Fibroblast of the aortic adventitia (primary cell): ENCODE data around the gene KRT72. TPM values are rescaled to one million over a fixed set of nuclear protein-coding genes. Genes with fewer than 3 reads are reported as not detected.

ENCODE experiments used
- DNase-seq: peaks from one replicate; pipeline ENCODE4 v3.0.0-alpha.2; 2010; ENCODE audit warnings: low read depth
- H3K4me3 ChIP-seq: 2 replicates; pipeline ENCODE4 v1.5.1; 2011; ENCODE audit warnings: low read depth, mild to moderate bottlenecking, control low read depth, low read length, moderate library complexity
- total RNA-seq: library from RNA; depleted of rRNA; stranded (reverse); fragments of >200 nt; gene quantifications from 2 replicates; pipeline ENCODE4 v1.2.3, GENCODE V29; 2012; ENCODE audit warnings: low replicate concordance
- TF ChIP-seq, protein P1 (sequence below): IDR thresholded peaks from 2 replicates; pipeline ENCODE4 v1.5.1; 2011; ENCODE audit warnings: mild to moderate bottlenecking, low read length, control low read depth, inconsistent platforms; ENCODE audit not compliant: insufficient read depth

KRT72 gene
- total RNA-seq, 1 donor = not detected

DNA sequence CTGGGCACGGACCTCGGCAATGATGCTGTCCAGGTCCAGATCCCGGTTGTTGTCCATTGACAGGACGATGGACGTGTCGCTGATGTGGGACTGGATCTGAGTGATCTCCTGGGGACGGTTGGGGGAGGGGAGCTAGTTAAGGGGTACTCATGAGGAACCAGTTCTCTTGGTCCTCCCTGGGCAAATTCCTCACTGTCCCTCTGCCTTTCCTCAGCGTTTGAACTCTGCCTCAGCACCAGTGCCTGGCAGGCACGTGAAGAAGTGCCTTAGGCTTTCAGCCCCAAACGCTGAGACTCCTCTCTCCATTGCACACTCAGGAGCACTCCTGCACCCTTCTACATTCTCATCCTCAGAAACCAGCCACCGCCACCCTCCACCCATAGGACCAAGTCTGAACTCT lies 9.7 kb downstream of the KRT72 start:
- TF ChIP-seq, protein P1, sequence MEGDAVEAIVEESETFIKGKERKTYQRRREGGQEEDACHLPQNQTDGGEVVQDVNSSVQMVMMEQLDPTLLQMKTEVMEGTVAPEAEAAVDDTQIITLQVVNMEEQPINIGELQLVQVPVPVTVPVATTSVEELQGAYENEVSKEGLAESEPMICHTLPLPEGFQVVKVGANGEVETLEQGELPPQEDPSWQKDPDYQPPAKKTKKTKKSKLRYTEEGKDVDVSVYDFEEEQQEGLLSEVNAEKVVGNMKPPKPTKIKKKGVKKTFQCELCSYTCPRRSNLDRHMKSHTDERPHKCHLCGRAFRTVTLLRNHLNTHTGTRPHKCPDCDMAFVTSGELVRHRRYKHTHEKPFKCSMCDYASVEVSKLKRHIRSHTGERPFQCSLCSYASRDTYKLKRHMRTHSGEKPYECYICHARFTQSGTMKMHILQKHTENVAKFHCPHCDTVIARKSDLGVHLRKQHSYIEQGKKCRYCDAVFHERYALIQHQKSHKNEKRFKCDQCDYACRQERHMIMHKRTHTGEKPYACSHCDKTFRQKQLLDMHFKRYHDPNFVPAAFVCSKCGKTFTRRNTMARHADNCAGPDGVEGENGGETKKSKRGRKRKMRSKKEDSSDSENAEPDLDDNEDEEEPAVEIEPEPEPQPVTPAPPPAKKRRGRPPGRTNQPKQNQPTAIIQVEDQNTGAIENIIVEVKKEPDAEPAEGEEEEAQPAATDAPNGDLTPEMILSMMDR = no peak
- no peak overlapping the region for H3K4me3 ChIP-seq
- DNase-seq = no peak

DNA sequence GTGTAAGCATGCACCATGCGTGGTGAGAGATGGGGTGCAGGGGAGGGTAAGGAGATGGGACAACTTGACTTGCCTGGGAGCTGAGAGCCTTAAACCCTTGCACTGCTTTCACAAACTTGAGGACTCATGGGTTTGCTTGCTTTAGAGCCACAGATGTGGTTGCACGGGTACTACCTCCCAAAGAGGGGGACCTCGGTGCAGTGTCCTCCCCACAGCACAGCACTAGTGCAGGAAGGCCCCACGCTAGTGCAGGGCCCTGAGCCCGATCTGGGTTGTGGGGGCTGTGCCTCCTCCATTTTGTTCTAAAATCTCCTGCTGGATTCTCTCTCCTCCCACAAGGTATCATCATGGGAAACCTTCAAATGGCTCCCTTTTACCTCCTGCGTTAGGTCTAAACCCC lies 11.2 kb downstream of the KRT72 start:
- TF ChIP-seq, protein P1 = no peak
- no peak overlapping the region for H3K4me3 ChIP-seq
- DNase-seq = no peak

DNA sequence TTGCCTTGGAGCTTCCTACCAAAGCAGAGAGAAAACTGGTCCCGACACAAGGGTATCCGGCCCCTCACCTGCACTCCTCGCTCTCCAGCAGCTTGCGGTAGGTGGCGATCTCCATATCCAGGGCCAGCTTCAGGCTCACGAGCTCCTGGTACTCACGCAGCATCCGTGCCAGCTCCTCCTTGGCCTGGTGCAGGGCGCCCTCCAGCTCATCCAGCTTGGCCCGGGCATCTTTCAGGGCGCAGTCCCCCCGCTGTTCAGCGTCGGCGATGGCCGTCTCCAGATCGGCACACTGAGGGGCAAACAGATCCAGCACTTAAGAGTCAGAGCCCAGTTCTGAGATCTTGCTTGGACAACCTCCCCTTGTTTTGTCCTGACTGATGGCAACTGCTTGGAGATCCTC lies 13.7 kb downstream of the KRT72 start:
- TF ChIP-seq, protein P1 = no peak
- no peak for DNase-seq
- no peak overlapping the region for H3K4me3 ChIP-seq

DNA sequence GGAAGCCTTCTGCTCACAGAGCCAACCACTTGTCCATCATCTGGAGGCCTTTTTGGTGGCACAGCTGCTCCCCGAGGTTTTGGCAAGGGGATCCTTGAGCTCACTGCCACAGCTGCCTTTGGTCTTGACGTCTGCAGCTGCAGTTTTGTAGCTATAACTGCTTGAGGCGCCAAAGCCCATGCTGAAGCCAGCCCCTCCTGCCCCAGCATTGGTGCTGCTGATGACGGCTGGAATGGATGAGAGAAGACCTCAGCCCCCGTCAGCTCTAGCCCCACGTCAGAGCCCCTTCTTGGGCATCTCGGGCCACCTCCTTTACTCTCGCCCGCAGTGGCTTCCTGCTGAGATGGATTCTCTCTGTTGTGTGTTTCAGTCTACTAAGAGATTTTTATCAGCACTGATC lies 15.3 kb downstream of the KRT72 start:
- TF ChIP-seq, protein P1 = no peak
- H3K4me3 ChIP-seq = no peak overlapping the region
- no peak for DNase-seq

DNA sequence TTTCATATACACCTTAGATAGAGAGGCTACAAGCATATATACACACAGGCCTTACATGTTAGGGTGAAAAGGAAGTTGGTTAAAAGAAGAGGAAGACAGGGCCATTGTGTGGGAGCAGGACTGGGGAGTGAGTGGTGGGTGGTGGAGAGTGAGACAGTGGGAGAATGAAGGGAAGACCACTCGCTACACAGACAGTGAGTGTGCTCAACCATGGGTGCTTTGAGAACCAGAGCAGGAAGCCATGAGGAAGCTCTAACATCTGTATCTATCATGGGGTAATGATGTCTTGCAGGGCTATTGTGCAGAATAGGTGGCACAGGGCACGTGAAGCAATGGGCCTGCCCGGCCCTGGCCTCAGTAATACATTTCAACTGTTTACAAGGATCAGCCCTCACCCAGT lies 16.2 kb downstream of the KRT72 start:
- H3K4me3 ChIP-seq = no peak overlapping the region
- DNase-seq = no peak

DNA sequence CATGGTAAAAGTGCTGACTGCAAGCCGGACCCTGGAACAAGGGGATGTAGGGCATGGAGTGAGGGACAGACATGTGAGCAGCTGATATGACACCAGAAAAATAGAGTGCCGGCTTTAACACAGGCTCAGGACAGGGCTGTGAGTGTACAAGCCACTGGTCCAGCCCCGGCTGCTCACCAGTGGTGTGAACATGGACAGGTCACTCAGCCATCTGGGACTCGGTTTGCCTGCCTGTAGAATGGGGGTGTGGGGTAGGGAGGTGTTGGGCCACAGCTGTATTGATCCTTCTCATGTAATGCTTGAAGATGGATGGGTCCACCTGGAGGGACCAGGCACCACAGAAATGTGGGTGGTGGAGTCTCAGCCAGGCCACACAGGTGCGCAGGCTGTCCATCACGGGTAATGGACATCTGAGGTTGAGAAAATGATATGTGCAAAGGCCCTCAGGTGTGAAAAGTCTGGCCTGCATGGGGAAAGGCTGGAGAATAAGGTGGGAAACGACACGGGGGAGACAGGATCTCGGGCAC lies 17.0 kb downstream of the KRT72 start:
- H3K4me3 ChIP-seq = no peak overlapping the region
- TF ChIP-seq, protein P1 = no peak

More for the DNA sequence above, 16.2 kb downstream of the KRT72 start:
- TF ChIP-seq, protein P1 = no peak

DNA sequence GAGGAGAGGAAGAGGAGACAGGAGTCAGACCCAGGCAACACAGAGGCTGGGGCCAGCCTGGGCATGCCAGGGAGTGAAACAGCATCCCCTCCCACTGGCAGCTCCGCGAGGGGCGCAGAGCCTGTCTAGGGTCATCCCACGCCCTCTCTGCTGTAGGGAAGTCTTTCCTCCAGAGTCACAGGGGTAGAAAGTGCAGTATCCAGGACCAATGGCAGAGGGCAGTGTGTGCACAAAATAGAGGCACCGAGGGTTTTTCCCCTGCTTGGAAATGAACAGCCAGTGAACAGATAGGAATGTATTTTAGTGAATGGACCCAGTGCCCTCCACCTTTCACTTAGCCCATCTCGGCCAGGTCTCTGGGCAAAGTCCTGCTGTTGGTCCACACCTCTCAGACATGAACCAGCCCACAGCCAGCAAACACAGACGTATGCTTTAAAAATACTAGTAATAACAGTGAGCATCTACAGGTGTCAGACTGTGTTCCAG lies 18.2 kb downstream of the KRT72 start:
- no peak overlapping the region for H3K4me3 ChIP-seq
- TF ChIP-seq, protein P1 = peak; percentile 82
- DNase-seq = peak; percentile 67

More for the DNA sequence above, 17.0 kb downstream of the KRT72 start:
- DNase-seq = no peak
